DOHH2 (cell line): ENCODE results near the gene OXSR1.

Experiments
- EZH2phosphoT487 ChIP-seq: fragments of 200-600 bp; sonication (generic); IDR thresholded peaks from 2 replicates; pipeline ENCODE4 v1.6.1; 2017; ENCODE audit warnings: borderline replicate concordance, mild to moderate bottlenecking, antibody characterized with exemption, low read length, moderate library complexity, mixed read lengths
- TF ChIP-seq, protein P1 (sequence below): fragments of 200-600 bp; sonication (generic); IDR thresholded peaks from one replicate; pipeline ENCODE4 v1.5.1; 2014; ENCODE audit warnings: antibody characterized with exemption, mild to moderate bottlenecking, low read depth, low read length; ENCODE audit not compliant: poor library complexity, severe bottlenecking

DNA sequence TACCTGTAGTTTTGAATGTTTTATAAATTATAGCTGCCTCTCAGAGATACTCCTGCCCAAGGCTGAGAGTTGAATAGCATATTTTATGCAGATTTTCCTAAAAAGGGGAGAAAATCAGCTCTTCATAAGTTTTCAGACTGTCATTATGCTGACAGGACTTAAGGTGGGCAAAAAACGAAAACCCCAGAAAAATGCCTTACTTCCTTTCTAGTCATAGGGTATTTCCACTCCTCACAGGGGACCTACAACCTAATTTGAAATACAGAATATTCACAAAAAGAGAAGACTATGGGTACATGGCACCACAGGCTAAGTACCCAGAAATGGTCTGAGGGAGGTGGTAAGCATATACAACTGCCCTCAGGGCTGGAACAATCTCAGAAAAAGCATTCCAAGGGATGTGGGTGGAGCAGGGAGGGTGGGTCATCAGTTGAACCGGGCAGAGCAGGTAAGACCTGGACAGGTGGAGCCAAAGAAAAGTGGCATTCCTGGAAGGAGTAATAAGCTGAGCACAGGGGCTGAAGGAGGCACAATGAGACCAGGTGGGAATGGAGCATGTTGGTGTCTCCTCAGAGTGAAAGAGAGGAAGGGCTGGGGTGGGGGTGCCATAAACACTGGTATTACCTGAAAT lies 10.6 kb upstream of the OXSR1 start:
- TF ChIP-seq, protein P1, sequence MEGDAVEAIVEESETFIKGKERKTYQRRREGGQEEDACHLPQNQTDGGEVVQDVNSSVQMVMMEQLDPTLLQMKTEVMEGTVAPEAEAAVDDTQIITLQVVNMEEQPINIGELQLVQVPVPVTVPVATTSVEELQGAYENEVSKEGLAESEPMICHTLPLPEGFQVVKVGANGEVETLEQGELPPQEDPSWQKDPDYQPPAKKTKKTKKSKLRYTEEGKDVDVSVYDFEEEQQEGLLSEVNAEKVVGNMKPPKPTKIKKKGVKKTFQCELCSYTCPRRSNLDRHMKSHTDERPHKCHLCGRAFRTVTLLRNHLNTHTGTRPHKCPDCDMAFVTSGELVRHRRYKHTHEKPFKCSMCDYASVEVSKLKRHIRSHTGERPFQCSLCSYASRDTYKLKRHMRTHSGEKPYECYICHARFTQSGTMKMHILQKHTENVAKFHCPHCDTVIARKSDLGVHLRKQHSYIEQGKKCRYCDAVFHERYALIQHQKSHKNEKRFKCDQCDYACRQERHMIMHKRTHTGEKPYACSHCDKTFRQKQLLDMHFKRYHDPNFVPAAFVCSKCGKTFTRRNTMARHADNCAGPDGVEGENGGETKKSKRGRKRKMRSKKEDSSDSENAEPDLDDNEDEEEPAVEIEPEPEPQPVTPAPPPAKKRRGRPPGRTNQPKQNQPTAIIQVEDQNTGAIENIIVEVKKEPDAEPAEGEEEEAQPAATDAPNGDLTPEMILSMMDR: no peak
- TF ChIP-seq EZH2phosphoT487: no peak
